Stimulated activated CD4-positive, alpha-beta T cell treated with anti-CD3 and anti-CD28 coated beads, Interleukin-12 subunit alpha, Interleukin-12 subunit beta, amount 100 ng/mL, for 48 hours (primary cell): ENCODE results near the gene ESYT2.

Experiments used
- DNase-seq, 3 donors: peaks; one replicate each; pipeline ENCODE4 v3.0.0-alpha.2; 2020; ENCODE audit warnings: low read depth in 2 of 3, low spot score in 1 of 3

Gene ESYT2

DNA sequence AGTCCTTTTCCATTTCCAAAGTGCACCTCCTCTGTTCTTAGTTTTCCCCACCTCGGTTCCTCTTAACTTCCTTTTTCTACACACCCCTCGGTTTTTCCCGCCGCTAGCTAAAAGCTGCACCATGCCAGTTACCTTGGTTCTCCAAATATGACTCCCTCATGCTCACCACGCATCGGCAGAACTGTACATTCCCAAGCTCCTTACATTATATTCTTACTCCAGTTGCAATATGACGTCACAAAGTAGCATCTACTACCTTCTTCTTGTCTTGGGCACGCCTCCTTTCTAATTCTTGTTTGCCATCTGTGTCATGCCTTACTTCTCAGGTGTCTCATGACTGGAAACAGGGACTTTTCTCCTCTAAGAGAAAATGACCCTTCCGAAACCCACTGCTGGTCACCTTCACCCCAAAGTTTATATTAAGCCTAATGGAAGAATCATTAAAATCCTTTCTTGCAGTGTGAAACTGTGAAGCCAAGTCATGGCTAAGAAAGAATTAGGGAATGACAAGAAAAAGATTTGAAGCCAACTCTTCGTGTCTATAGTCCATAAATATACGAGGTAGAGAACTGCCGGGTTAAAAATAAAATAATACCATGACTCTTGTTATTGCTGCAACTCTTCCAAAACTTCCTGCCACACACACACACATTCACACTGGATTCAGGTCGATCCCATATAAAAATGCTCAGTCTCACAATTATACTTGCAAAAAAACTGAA is 1.7 kb downstream of the ESYT2 start:
- no peak for DNase-seq

- DNase-seq = no peak
These were observed 3.5 kb downstream of the ESYT2 start for GRCh38 chr7:158825628-158826289.

GRCh38 chr7:158824028-158824427 is 5.3 kb downstream of the ESYT2 start:
- DNase-seq = peak in 1 of 3 donors; percentile 51

DNA sequence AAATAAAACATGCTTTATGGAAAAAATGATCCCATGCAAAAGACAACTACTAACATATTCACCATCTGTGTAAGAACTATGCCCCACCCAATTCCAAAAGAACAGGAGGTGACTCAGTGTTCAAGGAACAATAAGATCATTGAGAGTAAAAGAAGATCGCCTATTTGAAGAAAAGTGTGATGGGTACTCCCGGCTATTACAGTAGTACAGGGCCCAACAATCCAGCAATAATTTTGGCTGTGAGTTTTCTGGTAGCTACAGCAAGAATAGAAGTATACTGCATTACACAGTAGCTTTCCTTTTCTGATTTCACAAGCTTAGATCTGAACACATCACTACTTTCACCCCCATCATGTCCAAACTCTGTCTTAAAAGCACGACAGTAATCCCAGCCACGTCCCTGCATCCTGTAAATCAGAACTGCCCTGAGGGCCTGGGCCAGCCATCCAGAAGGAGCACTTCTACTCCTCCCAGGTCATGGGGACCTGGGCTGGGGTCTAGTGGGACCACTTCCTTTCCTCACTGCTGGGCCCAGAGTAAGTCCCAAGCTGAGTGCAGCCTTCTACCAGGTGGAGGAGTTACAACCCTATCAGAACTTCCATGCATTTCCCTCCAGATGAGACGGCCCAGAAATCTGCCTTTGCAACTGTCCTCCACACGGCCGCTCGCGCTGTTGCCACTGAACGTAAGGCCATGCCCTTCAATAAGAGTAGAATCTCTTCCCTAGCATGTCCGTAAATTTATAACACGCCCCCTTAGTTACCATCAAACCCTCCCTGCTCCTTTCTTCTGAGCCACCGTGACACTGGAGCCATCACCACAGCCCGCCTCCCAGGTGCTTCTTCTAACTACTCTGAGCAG is 7.9 kb downstream of the ESYT2 start:
- DNase-seq = no peak

DNA sequence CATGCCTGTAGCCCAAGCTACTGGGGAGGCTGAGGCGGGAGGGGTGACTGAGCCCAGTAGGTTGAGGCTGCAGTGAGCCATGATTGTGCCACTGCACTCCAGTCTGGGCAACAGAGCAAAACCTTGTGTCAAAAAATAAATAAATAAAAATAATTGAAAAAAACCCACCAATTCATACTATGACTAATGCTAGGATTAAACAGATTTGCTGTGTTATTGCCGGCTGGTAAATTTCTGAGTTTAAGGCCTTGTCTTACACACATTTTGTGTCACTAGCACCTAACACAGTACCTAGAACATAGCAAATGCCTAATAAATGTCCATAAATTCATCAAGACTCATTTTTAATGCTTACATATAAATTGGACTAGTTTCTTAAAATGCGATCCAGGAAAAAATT is 8.7 kb downstream of the ESYT2 start:
- no peak for DNase-seq

DNA sequence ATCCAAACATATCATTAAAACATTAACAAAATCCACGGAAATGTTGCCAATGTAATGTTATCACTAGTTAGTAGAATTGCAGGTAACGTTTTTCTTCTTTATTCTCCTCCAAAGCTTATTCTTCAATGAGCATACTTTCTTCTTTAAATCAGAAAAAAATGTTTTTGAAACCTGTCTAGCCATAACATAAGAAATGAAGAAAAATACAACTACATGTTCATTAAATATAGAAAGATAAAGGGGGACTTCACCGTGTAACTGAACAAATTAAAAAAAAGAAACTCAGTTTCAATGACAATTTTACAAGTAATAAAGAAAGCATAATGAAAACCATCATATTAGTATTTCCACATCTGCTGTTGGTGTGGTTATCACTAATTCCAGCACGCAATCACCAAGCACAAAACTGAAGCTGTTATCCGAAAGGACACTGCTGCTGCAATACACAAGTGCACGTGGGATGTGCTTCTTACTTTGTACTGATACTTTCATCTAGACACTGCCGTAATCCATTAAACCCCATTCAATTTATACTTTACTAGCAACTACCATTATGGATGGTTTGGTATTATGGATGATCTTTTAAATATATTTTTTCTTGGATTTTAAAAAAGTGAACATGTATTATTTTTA is 9.6 kb downstream of the ESYT2 start:
- no peak for DNase-seq

GRCh38 chr7:158818325-158819213 is 10.7 kb downstream of the ESYT2 start:
- DNase-seq = peak; percentile 52 to 65 (median 56)

DNA sequence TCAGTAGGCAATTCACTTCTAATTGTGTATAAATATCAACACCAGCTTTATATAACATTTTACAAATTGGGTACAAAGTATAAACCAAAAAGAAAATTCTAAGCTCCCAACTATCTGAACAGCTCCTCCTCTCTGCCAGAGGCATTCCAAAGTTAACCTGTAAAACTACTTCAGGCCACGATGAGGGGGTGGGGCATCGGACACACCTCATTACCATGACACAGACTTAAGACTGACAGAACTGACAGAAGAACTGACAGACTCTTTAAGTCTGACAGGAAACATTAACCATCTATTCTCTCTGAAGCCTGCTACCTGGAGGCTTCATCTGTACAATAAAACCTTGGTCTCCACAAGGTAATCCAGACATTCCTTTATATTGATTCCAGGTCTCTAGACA is 12.3 kb downstream of the ESYT2 start:
- DNase-seq = no peak

- no peak for DNase-seq
These were observed 13.0 kb downstream of the ESYT2 start for GRCh38 chr7:158816271-158816670.

GRCh38 chr7:158815800-158816128 is 13.5 kb downstream of the ESYT2 start:
- DNase-seq = no peak

- DNase-seq = no peak
These were observed 14.1 kb downstream of the ESYT2 start for GRCh38 chr7:158815083-158815799.

GRCh38 chr7:158814637-158815036 is 14.7 kb downstream of the ESYT2 start:
- no peak for DNase-seq

DNA sequence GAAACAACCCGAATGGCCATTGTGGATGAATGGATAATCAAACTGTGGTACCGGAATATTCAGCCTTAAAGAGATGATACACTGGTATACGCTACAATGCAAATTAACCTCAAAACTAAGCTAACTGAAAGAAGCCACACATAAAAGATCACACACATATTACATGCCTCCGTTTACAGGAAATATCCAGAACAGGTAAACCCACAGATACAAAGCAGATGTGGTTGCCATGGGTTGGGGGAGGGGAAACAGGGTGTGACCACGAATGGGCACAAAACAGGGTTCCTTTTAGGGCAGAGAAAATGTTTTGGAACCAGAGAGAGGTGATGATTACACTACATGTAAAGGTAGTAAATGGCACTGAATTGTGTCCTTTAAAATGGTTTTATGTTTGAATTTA is 16.6 kb downstream of the ESYT2 start:
- DNase-seq = no peak

GRCh38 chr7:158811894-158812293 is 17.4 kb downstream of the ESYT2 start:
- no peak for DNase-seq

DNA sequence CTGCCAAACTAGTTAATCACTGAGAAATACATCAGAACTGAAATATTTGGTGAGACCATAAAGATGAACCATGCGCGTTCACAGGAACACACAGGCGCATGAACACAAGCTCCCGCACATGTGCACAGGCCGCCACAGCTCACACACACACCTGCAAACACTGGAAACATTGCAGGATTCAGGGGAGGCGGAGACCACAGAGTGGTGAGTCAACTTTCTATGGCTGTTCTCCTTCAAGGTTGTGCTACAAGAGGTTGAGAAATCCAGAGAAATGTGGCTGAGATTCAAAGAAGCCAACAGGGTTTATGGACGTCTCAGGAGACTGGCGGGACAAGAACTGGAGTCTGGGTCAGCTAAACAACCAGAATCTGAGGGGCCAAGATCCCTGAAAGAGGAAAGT is 17.8 kb downstream of the ESYT2 start:
- DNase-seq = peak in 2 of 3 donors; percentile 53 to 62

DNA sequence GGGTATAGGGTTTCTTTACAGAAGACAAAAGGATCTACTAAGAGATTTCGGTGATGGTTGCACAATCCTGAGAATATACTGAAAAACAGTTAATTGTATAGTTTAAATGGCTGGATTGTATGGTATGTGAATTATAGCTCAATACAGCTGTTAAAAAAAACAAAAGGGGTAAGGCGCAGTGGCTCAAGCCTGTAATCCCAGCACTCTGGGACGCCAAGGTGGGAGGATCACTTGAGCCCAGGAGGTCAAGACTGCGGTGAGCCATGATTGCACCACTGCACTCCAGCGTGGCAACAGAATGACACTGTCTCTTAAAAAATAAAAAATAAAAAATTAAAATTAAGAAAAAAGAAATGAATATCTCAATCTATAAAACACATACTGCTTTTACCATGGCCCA is 18.5 kb downstream of the ESYT2 start:
- no peak for DNase-seq

- no peak for DNase-seq
These were observed 19.7 kb downstream of the ESYT2 start for GRCh38 chr7:158809596-158809995.

DNA sequence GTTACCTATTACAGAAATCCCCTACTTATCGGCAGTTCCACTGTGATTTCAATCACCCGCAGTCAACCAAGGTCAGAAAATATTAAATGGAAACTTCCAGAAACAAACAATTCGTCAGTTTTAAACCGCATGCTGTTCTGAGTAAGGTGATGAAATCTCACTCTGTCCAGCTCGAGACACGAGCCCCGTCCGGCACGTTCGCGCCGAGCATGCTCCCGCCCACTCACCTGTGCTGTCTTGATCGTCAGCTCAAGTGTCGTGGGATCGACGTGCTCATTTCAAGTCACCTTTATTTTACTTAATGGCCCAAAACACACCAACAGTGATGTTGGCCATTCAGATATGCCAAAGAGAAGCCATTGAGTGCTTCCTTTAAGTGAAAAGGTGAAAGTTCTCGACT is 21.2 kb downstream of the ESYT2 start:
- DNase-seq = no peak

DNA sequence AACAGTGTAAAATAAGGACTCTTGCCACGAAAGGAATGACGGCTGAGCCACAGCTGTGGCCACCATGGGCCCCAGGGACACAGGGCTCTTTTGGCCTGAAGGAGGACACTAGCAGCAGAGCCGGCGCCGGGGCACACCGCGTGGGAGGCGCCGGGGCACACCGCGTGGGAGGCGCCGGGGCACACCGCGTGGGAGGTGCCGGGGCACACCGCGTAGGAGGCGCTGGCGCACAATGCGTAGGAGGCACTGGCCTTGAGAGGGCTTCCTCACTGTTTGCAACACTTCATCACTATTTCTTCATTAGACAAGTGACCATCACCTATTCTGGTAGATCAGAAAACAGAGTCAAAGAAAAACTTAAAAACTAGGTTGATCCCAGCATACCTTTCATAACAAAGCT is 23.4 kb downstream of the ESYT2 start:
- no peak for DNase-seq

DNA sequence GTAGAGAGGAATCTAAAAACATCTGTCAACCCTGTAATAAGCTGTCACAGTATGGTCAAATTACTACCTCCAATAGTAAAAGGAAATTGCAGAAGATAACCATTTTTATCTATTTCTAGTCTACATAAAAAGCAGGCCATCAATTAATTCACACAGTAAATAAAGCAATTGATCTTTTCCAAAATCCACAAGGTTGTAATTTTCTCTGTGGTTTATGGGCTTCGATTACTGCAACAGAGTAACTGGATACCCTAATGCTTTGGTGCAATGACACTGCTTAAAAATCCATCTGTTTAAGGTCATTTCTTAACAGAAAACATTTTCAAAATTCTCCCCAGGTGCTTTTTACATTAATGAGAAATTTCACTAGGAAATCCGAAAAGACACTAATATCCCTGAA is 23.9 kb downstream of the ESYT2 start:
- DNase-seq = no peak
